BE2C (cell line): ENCODE measurements around the gene DIRAS3. TPM values are rescaled to one million over a fixed set of nuclear protein-coding genes. Genes with fewer than 3 reads are reported as not detected.

Source experiments
- DNase-seq: peaks from one replicate; pipeline ENCODE4 v3.0.0-alpha.2; 2020
- H3K27me3 ChIP-seq: fragments of 250-450 bp; sonication (Bioruptor Pico); 2 replicates; pipeline ENCODE4 v1.5.1; 2020; ENCODE audit warnings: mild to moderate bottlenecking
- H3K36me3 ChIP-seq: fragments of 250-450 bp; sonication (Bioruptor Pico); 2 replicates; pipeline ENCODE4 v1.5.1; 2020; ENCODE audit warnings: mild to moderate bottlenecking
- H3K4me1 ChIP-seq: fragments of 250-450 bp; sonication (Bioruptor Pico); 2 replicates; pipeline ENCODE4 v1.5.1; 2020
- H3K4me3 ChIP-seq: 2 replicates; pipeline ENCODE4 v1.5.1; 2011; ENCODE audit warnings: low read depth, low read length
- H3K9me3 ChIP-seq: fragments of 250-450 bp; sonication (Bioruptor Pico); 2 replicates; pipeline ENCODE4 v1.5.1; 2020
- polyA plus RNA-seq: library from polyadenylated mRNA; unstranded; fragments of >200 nt; gene quantifications from one replicate; pipeline ENCODE4 v1.2.1, GENCODE V29; 2012; ENCODE audit warnings: low read depth, missing spikeins; ENCODE audit not compliant: insufficient read length, insufficient read depth
- TF ChIP-seq, protein P1 (sequence below): IDR thresholded peaks from 2 replicates; pipeline ENCODE4 v1.5.1; 2012; ENCODE audit warnings: mild to moderate bottlenecking, low read depth, low read length

Gene DIRAS3, protein sequence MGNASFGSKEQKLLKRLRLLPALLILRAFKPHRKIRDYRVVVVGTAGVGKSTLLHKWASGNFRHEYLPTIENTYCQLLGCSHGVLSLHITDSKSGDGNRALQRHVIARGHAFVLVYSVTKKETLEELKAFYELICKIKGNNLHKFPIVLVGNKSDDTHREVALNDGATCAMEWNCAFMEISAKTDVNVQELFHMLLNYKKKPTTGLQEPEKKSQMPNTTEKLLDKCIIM
- polyA plus RNA-seq = not detected

DNA sequence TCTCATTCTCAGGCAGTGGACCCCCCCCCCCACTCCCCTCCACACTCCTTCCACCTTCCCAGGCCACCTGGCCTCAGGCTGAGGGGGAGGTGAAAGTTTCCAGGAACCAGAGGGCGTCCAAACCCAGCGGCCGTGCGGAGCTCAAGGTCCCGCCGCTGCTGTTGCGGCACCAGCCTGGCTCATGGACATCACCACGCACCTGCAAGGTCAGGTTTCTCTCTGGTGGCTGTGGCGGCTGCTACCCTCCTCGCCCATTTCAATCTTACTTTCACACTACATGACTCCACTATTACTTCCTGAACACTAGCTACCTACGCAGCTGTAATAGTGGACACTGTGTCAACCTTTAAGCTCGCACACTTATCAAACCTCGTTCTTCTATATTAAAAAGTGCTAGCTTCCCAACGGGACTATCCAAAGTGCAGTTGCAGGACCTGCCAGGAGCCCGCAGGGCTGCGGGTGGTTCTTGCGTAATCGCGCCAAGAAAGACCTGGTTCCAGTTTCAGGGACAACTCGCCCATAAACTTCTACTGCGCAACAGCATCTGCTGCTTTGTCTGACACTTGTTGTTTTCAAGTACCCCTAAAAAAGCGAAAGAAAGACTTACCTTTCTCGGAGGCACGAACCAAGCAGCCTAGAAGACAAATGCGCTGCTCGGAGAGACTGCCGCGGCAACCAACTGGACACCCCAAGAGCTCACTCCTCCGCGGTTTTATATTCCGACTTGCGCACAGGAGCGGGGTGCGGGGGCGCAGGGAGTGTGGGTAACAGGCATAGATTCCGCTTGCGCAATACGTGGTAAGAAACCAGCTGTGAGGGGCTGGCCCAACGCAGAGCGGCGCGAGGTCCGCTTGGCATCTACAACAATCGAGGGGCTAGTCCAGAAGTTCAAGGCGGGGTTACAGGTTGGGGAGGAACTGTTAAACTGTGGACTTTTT is at the start of gene DIRAS3:
Gene DIRAS3, minus strand, starts transcription at position 687 of the 938 bp plus-strand sequence. CDS start 3,330 bp downstream, outside the sequence.
- no peaks in the 10 kb centered on the region for H3K36me3 ChIP-seq
- H3K4me3 ChIP-seq = no peak within 1 kb of the TSS
- peaks cover 48% of the 10 kb centered on the region for H3K27me3 ChIP-seq
- H3K4me1 ChIP-seq = no peaks in the 10 kb centered on the region
- DNase-seq = no peak
- H3K9me3 ChIP-seq = no peaks in the 10 kb centered on the region
- TF ChIP-seq, protein P1, sequence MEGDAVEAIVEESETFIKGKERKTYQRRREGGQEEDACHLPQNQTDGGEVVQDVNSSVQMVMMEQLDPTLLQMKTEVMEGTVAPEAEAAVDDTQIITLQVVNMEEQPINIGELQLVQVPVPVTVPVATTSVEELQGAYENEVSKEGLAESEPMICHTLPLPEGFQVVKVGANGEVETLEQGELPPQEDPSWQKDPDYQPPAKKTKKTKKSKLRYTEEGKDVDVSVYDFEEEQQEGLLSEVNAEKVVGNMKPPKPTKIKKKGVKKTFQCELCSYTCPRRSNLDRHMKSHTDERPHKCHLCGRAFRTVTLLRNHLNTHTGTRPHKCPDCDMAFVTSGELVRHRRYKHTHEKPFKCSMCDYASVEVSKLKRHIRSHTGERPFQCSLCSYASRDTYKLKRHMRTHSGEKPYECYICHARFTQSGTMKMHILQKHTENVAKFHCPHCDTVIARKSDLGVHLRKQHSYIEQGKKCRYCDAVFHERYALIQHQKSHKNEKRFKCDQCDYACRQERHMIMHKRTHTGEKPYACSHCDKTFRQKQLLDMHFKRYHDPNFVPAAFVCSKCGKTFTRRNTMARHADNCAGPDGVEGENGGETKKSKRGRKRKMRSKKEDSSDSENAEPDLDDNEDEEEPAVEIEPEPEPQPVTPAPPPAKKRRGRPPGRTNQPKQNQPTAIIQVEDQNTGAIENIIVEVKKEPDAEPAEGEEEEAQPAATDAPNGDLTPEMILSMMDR = no peak

DNA sequence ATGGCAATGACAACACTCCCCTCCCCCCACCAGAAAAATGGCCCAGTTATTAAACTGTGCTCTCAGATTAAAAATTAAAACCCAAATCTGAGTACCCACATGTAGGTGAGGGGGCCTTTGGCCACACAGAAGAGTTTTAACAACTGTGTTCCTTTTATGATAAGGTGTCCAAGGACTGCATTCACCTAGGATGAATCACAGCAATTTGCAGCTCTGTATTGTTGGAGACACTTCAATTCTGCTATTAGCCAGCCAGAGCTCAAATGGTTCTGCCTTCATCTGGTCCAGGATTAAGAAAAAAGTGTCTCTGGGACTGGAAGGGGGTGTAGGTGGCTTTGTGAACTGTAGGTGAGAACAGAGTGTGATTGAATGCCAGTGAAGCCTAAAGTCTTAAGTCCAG is 43.3 kb upstream of the DIRAS3 start:
- no peaks in the 10 kb centered on the region for H3K4me1 ChIP-seq
- no peaks in the 10 kb centered on the region for H3K9me3 ChIP-seq
- no peaks in the 10 kb centered on the region for H3K36me3 ChIP-seq
- no peaks in the 10 kb centered on the region for H3K27me3 ChIP-seq
- DNase-seq = no peak
- TF ChIP-seq, protein P1 = no peak
- no peak overlapping the region for H3K4me3 ChIP-seq

DNA sequence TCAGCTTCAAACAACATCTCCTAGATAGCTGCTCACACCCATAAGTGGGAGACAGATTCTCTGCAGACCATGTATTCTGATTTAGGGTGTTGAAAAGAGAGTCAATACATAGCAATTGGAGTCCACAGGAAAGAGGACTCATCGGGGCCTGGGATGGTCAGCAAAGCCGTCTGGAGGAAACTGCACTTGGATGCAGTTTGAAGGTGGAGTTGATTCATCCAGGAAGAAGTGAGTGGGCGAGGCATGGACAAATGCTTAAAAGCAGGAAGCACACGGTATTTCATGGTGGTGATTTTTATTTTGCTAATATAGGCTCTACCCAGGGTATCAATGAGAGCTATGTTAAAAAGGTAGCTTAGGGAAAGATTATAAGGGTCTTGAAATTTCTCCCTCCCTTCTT is 36.8 kb upstream of the DIRAS3 start:
- Histone ChIP-seq H3K9me3 (no peaks in the 10 kb centered on the region), H3K27me3 (no peaks in the 10 kb centered on the region), H3K4me3 (no peak overlapping the region), H3K4me1 (no peaks in the 10 kb centered on the region), H3K36me3 (no peaks in the 10 kb centered on the region)
- TF ChIP-seq, protein P1 = no peak
- no peak for DNase-seq

DNA sequence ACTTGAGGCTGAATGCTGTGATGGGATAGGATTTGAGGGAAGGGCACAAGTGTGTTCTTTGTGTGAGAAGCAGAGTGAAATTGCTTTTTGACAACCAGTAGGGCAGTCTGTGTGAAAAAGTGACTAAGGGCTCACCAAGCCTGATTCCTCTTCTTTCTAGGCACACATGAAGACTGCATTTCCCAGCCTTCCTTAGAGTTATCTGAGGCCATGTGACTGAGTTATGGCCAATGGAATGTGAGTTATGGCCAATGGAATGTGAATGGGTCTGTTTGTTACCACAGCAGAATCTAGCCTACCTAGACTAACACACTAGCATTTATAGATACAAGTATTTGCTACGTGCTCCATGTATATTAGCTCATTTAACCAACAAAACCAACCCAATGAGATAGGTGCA is 35.3 kb upstream of the DIRAS3 start:
- no peaks in the 10 kb centered on the region for H3K9me3 ChIP-seq
- H3K36me3 ChIP-seq = no peaks in the 10 kb centered on the region
- no peaks in the 10 kb centered on the region for H3K4me1 ChIP-seq
- DNase-seq = no peak
- H3K27me3 ChIP-seq = no peaks in the 10 kb centered on the region
- H3K4me3 ChIP-seq = no peak overlapping the region
- TF ChIP-seq, protein P1 = no peak

DNA sequence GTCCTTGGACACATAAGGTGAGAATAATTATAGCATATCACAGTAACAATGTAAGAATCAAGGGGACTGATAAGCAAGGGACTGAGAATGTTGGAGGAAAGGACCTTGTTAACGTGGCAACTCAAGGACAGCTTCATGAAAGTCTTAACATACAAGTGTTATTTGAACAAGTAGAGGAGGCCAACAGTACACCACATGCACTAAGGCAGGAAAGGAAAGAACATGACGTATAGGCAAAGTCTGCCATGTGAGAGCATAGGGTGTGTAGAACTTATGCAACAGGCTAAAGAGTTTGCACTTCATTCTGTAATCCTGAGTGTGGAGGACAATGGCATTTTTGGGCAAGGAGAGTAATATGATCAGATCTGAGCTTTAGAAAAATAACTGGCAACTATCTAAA is 33.3 kb upstream of the DIRAS3 start:
- TF ChIP-seq, protein P1 = no peak
- H3K4me3 ChIP-seq = no peak overlapping the region
- no peaks in the 10 kb centered on the region for H3K9me3 ChIP-seq
- H3K4me1 ChIP-seq = no peaks in the 10 kb centered on the region
- no peak for DNase-seq
- H3K27me3 ChIP-seq = no peaks in the 10 kb centered on the region
- H3K36me3 ChIP-seq = no peaks in the 10 kb centered on the region
